HUES64 (cell line): ENCODE data around the gene HDLBP.
"Not testable (repeated sequence)": the region's sequence is repeated elsewhere in the genome, so short reads cannot be mapped to it uniquely, and the experiment has no call there.

Source experiments
- H3K27ac ChIP-seq: 2 replicates; pipeline ENCODE4 v1.7.0; 2013; ENCODE audit warnings: low read depth, low read length, inconsistent platforms
- H3K27me3 ChIP-seq: 2 replicates; pipeline ENCODE4 v1.6.1; 2013; ENCODE audit warnings: mild to moderate bottlenecking, low read length; ENCODE audit not compliant: insufficient read depth
- H3K36me3 ChIP-seq: 2 replicates; pipeline ENCODE4 v1.6.1; 2013; ENCODE audit warnings: mild to moderate bottlenecking, low read length; ENCODE audit not compliant: insufficient read depth
- H3K4me1 ChIP-seq: 2 replicates; pipeline ENCODE4 v1.6.1; 2013; ENCODE audit warnings: mild to moderate bottlenecking, low read length, moderate library complexity; ENCODE audit not compliant: insufficient read depth
- H3K4me3 ChIP-seq: 2 replicates; pipeline ENCODE4 v1.5.1; 2013; ENCODE audit warnings: mild to moderate bottlenecking, low read length, moderate library complexity
- H3K9ac ChIP-seq: 2 replicates; pipeline ENCODE4 v1.6.1; 2013; ENCODE audit warnings: mild to moderate bottlenecking, low read depth, low read length
- H3K9me3 ChIP-seq: 2 replicates; pipeline ENCODE4 v1.6.1; 2013; ENCODE audit warnings: low read depth, low read length; ENCODE audit not compliant: insufficient read depth
- WGBS: fragments of 150-250, 120-280 bp; methylation state at CpG from one replicate; pipeline ENCODE4 v1.1.7; 2013; ENCODE audit warnings: missing lambda C conversion rate; 5-methylcytosine and 5-hydroxymethylcytosine counted together

HDLBP gene

DNA sequence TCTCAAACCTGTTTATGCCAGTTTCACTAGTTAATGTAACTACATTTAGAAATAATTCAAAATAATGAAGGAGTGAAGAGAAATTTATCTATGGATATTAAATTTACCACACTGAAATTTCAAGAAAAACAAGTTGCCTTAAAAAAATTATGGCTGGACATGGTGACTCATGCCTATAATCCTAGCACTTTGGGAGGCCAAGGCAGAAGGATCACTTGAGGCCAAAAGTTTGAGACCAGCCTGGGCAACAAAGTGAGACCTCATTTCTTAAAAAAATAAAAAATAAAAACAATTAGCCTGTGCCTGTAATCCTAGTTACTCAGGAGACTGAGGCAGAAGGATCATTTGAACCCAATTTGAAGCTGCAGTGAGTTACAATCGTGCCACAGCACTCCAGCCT is 29.9 kb downstream of the HDLBP start:
- no peak overlapping the region for H3K4me3 ChIP-seq
- H3K36me3 ChIP-seq = peaks cover 5% of the 10 kb centered on the region; the same call in 1 of the 2 replicates
- WGBS = 96% methylated on average over 1 of the region's 1 CpG

DNA sequence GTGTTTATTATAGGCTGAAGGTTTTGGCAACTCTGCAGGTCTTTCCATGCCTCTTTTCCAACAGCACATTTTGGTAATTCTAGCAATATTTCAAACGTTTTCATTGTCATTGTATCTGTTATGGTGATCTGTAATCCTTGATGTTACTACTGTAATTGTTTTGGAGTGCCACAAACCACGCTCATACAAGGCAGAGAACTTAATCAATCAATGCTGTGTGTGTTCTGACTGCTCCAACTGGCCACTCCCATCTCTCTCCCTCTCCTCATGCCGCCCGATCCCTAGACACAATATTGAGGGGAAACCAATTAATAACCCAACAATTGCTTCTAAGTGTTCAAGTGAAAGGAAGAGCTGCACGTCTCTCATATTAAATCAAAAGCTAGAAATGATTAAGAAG is 32.9 kb downstream of the HDLBP start:
- Histone ChIP-seq H3K9ac (no peak overlapping the region), H3K4me1 (peaks cover 6% of the 10 kb centered on the region; the same call in 1 of the 2 replicates), H3K9me3 (no peaks in the 10 kb centered on the region), H3K27ac (no peak overlapping the region), H3K27me3 (no peaks in the 10 kb centered on the region), H3K4me3 (no peak overlapping the region), H3K36me3 (peaks cover under 1% of the 10 kb centered on the region; the same call in 1 of the 2 replicates)
- WGBS = 77% methylated on average over 5 of the region's 5 CpGs

More for the DNA sequence above, 29.9 kb downstream of the HDLBP start:
- Histone ChIP-seq H3K27me3 (no peaks in the 10 kb centered on the region), H3K27ac (no peak overlapping the region), H3K4me1 (no peaks in the 10 kb centered on the region), H3K9me3 (no peaks in the 10 kb centered on the region), H3K9ac (no peak overlapping the region)

DNA sequence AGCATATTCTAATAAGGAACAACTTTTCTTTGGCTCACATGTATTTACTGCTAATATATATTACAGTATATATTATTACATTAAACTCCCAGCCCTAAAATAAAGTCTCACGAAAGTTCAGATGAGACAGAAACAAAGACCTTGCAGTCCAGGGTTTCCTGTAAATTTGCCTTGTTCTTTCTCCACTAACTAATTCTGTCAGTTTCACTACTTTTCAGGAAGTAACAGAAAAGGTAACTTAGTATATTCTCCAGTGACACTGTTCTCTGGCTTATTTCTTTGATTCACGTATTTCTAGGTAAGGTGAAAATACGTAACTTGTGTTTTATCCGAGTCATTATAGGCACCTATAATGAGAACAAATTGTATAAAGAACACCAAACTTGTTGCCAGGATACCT is 35.2 kb downstream of the HDLBP start:
- Histone ChIP-seq H3K9ac (no peak overlapping the region), H3K9me3 (no peaks in the 10 kb centered on the region), H3K36me3 (no peaks in the 10 kb centered on the region), H3K27me3 (no peaks in the 10 kb centered on the region), H3K4me3 (no peak overlapping the region), H3K4me1 (peaks cover 6% of the 10 kb centered on the region; the same call in 1 of the 2 replicates), H3K27ac (0 out of 2 replicates have a peak overlapping the region, but pooled peaks have one; percentile 13)
- 98% methylated on average over 4 of the region's 4 CpGs for WGBS

DNA sequence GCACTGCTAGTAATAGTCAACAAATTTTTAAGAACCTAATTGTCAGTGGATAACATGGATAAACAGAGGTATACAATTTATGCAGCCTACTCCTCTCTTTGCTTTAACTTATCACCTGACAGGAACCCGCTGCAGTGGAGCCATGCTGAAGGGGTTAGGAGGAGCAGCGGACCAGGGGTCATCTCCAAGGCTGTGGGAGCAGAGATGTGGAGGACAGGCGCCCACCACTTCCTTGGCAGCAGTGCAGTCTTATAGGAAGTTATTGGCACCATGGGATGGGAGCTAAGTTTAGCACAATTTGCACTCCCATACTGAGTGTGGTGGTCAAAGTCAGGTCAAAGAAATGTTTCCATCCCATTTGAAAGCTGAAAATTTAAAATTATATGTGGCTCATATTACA is 35.6 kb downstream of the HDLBP start:
- H3K9ac ChIP-seq = 0 out of 2 replicates have a peak overlapping the region, but pooled peaks have one; percentile 6
- no peaks in the 10 kb centered on the region for H3K36me3 ChIP-seq
- H3K4me1 ChIP-seq = peaks cover 6% of the 10 kb centered on the region; the same call in 1 of the 2 replicates
- no peaks in the 10 kb centered on the region for H3K9me3 ChIP-seq
- H3K27ac ChIP-seq = peak overlapping the region; percentile 5; the same call in 1 of the 2 replicates
- no peak overlapping the region for H3K4me3 ChIP-seq
- WGBS = 89% methylated on average over 3 of the region's 3 CpGs
- H3K27me3 ChIP-seq = no peaks in the 10 kb centered on the region

DNA sequence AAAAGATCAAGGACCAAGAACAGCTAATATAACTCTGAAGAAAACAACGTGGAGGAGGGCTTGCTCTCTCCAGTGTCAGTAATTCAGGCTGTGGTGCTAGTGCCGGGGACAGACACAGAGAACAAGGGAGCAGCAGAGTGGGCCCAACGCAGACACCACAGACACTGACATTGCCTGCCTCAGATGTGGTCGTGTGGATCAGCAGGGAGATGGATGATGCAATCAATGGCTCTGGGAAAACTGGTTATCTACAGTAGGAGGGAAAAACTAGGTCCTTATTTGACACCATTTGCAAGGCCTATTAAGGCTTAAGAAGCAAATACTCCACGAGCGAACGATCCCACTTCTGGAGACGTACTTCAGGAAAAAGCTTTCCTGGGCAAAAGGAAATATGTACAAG is 36.1 kb downstream of the HDLBP start:
- Histone ChIP-seq H3K36me3 (no peaks in the 10 kb centered on the region), H3K9ac (0 out of 2 replicates have a peak overlapping the region, but pooled peaks have one; percentile 6), H3K9me3 (no peaks in the 10 kb centered on the region), H3K4me3 (no peak overlapping the region), H3K27me3 (no peaks in the 10 kb centered on the region), H3K4me1 (peaks cover 6% of the 10 kb centered on the region; the same call in 1 of the 2 replicates), H3K27ac (peak overlapping the region; percentile 5; the same call in 1 of the 2 replicates)
- 84% methylated on average over 8 of the region's 8 CpGs for WGBS

DNA sequence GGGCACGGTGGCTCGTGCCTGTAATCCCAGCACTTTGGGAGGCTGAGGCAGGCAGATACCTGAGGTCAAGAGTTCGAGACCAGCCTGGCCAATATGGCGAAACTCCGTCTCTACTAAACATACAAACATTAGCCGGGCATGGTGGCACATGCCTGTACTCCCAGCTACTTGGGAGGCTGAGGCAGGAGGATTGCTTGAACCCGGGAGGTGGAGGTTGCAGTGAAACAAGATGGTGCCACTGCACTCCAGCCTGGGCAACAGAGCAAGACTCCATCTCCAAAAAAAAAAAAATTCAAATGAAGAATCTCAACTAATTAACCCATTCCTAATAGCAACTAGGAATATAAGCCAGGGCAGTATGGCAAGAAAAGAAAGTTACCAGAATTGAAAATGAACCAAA is 37.2 kb downstream of the HDLBP start:
- WGBS = 94% methylated on average over 7 of the region's 7 CpGs
- H3K27me3 ChIP-seq, H3K4me1 ChIP-seq, H3K36me3 ChIP-seq, H3K4me3 ChIP-seq, H3K27ac ChIP-seq, H3K9me3 ChIP-seq, H3K9ac ChIP-seq: not testable (repeated sequence)

DNA sequence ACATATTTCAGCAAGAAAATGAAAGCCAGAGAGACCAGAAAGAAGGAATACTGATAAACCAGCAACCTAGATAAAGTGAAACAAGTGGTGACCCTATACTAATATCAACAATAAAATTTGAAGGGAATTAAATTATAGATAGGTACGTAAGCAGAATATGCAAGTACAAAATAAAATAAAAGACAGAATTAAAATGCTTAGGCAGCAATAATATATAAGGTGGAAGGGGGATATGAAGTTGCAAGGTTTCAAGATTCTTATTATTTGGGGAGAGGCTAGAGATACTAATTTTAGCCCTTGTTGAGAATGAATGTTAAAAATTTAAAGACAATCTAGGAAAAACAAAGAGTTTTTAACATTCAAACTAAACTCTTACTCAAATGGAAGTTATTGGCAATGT is 39.6 kb downstream of the HDLBP start:
- no peaks in the 10 kb centered on the region for H3K9me3 ChIP-seq
- H3K9ac ChIP-seq = no peak overlapping the region
- no CpG with 5 or more reads among the region's 1 CpG for WGBS
- H3K4me3 ChIP-seq = no peak overlapping the region
- no peaks in the 10 kb centered on the region for H3K27me3 ChIP-seq
- peaks cover 6% of the 10 kb centered on the region; the same call in 1 of the 2 replicates for H3K4me1 ChIP-seq
- H3K27ac ChIP-seq = no peak overlapping the region
- no peaks in the 10 kb centered on the region for H3K36me3 ChIP-seq

DNA sequence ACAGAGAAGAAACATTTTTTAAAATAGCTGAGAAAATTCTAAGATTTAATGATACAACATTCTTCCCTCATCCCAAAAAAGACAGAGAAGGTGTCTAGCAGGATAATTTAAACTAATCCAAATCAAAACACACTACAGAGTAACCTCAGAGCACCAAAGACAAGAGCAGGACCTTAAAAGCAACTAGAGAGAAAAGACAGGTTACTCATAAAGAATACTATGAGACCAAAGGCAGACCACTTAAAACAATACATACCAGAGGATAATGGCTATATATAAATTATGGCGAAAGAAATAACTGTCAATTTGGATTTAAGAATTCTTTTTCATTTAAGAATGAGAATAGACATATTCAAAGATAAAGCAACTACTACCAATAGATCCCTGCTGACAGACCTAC is 40.0 kb downstream of the HDLBP start:
- Histone ChIP-seq H3K4me1 (peaks cover 6% of the 10 kb centered on the region; the same call in 1 of the 2 replicates), H3K9ac (no peak overlapping the region), H3K4me3 (no peak overlapping the region), H3K27me3 (no peaks in the 10 kb centered on the region), H3K36me3 (no peaks in the 10 kb centered on the region), H3K9me3 (no peaks in the 10 kb centered on the region), H3K27ac (no peak overlapping the region)
- WGBS = no CpG with 5 or more reads among the region's 1 CpG

DNA sequence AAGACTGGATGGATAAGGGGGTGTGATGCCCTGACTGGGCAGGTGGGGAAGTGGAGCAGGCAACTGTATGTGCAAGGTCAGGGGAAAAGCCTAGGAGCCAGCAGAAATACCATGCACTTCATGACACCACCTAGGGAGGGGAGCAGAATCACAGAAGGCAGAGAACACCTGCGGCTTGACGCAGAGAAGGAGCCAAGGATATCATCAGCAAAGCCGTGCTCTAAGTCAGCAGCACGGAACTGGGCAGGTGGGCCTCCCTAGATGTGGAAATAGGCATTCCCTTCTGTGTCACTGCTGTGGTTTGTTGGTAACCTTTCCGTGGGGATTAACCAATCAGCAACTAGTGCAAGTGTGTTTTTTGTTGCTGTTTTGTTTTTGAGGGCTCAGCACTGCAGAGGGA is 41.3 kb downstream of the HDLBP start:
- Histone ChIP-seq H3K36me3 (no peaks in the 10 kb centered on the region; the same call in 1 of the 2 replicates), H3K4me3 (no peak overlapping the region), H3K27ac (no peak overlapping the region), H3K9ac (no peak overlapping the region), H3K27me3 (no peaks in the 10 kb centered on the region), H3K4me1 (no peaks in the 10 kb centered on the region), H3K9me3 (no peaks in the 10 kb centered on the region)
- WGBS = 76% methylated on average over 5 of the region's 5 CpGs

DNA sequence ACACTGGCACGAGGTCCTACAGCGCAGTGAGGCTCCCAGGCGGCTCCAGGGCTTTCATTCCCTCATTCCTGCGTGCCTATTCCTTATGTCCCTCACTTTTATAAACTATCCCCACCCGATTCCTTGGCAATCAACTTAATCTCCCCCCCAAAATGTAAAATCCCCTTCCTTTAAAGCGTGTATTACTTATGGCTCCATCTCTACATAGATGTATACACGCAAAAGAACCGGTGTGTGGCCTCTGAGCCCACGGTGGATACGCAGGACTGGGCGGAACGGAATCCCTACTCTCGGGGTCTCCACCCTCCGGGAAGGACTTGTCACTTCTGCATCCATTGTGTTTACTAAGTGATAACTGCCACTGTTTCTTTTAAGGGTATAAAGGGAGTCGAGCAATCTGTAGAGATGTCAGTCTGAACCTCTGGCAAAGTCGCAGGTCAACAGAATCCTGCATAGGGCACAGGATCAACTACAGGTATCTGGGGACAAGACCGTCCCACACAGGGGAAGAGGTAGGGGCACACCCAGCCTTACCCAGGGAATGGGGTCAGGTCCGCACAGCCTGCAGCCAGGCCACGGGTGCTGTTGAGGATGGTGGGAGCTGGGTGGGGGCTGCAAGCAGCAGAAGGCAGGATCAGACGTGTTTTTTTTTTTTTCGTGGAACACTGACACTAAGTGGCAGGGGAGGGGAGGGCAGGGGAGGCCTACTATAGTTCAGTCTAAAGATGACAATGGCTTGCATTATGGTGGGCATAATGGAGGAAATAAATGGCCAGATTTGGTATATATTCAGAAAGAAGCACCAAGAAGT is 42.1 kb downstream of the HDLBP start:
- Histone ChIP-seq H3K27me3 (no peaks in the 10 kb centered on the region), H3K36me3 (peaks cover 4% of the 10 kb centered on the region), H3K4me1 (no peaks in the 10 kb centered on the region; the same call in 1 of the 2 replicates), H3K27ac (no peak overlapping the region), H3K9me3 (no peaks in the 10 kb centered on the region), H3K4me3 (peak overlapping the region; percentile 68), H3K9ac (peak overlapping the region; percentile 75)
- 67% methylated on average over 21 of the region's 21 CpGs for WGBS

DNA sequence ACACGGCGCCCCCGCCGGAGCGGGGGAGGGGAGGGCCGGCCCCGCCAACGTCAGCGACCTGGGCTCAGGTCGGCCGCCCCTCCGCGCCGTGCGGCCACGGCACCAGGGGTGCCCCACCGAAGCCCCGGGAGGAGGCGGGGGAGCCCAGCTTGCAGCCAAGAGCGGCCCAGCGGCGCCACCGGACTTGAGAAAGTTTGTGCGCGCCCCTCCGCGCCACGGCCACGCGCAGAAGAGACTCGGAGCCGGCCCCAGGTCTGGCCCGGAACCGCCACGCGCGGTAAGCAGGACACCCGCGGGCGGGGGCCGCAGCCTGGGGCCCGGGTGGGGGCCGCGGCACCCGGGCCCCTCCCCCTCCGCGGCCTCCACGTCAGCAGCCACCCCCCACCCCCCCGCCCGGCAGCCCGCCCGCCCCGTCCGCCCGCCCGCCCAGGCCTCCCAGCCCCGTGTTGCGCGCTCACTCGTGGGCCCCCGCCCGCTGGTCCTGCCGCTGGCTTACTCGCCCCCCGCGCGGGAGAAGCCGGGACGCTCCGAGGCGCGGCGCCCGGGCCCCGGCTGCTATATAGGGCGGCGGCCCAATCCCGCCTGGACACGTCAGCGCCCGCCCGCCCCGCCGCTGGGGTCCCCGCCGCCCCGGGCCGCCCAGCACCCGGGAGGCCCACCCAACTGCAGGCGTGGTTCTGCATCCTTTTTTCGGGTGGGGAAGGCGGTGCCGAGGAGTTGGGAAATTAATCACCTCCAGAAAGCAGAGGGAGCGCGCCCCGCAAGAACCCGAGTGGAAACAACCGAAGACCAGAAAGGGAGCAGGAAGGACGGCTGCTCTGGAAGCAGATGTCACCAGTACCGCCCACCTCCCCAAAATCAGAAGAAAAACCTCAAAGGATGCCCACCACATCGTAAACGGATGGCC is 42.9 kb downstream of the HDLBP start:
- peak overlapping the region; percentile 68 for H3K4me3 ChIP-seq
- H3K4me1 ChIP-seq = no peaks in the 10 kb centered on the region; the same call in 1 of the 2 replicates
- WGBS = 2% methylated on average over 92 of the region's 102 CpGs
- H3K9ac ChIP-seq = peak overlapping the region; percentile 75
- no peaks in the 10 kb centered on the region for H3K27me3 ChIP-seq
- H3K36me3 ChIP-seq = peaks cover 11% of the 10 kb centered on the region
- H3K27ac ChIP-seq = no peak overlapping the region
- no peaks in the 10 kb centered on the region for H3K9me3 ChIP-seq
